NB4 (cell line): ENCODE measurements around the gene ARL4C.

Experiments used
- CTCF ChIP-seq: IDR thresholded peaks from one replicate; pipeline ENCODE4 v1.5.1; 2012; ENCODE audit warnings: low read depth, low read length
- MYC ChIP-seq: IDR thresholded peaks from 2 replicates; pipeline ENCODE4 v1.6.1; 2011; ENCODE audit warnings: low read depth, low read length
- POLR2A ChIP-seq: IDR thresholded peaks from 2 replicates; pipeline ENCODE4 v1.6.1; 2011; ENCODE audit warnings: mild to moderate bottlenecking; ENCODE audit not compliant: insufficient read length; ENCODE audit errors: extremely low read depth

- TF ChIP-seq POLR2A (no peak), CTCF (no peak), MYC (no peak)
Measured at GRCh38 chr2:234517971-234518370, 21.1 kb upstream of the ARL4C start.
